LoVo (cell line): Measurements from ENCODE around the gene AFDN.

ENCODE experiments used
- DNase-seq: peaks from one replicate; pipeline ENCODE4 v3.0.0-alpha.2; 2016; ENCODE audit warnings: low spot score

Gene AFDN

DNA sequence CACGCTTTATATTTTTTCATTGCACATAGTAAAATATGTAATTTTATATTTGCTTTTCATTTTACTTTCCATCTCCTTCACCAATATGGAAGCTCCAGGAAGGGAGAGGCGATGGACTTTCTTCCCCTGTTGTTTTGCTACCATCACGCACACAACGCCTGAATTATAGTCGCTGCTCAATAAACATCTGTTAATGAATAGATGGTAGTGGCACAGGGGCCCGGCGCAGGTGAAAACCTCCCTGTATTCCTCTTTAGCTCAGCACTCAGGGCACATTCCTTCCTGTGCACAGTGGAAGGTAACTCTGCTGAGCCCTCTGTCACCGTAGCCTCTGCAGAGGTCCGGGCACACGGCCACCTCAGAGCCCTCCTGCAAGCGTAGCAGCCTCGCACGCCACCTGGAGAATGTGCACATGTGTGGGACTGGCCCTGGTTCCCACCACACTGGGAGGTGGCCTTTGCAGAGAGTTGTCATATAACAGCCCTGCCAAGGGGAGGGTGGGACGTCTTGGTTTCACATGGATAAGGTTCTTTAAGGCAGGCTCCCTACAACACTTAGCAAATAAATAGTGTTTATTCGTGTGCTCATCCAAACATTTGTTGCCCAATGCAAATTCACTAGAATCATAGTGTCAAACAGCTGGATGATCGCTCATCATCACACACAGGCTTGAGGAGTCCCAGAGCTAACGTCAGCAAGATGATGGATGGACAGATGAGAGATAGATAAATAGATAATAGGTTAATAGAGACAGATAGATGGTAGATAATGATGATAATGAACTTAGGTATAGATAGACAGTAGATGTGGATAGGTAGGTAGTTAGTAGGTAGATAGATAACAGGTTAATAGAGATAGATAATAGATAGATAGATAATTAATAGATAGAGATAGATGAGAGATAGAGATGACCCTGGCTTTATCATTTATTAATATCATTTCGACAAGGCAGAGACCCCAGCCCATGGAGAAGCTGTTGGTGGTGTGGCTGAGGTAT, 32.3 kb upstream of the AFDN start:
- no peak for DNase-seq

DNA sequence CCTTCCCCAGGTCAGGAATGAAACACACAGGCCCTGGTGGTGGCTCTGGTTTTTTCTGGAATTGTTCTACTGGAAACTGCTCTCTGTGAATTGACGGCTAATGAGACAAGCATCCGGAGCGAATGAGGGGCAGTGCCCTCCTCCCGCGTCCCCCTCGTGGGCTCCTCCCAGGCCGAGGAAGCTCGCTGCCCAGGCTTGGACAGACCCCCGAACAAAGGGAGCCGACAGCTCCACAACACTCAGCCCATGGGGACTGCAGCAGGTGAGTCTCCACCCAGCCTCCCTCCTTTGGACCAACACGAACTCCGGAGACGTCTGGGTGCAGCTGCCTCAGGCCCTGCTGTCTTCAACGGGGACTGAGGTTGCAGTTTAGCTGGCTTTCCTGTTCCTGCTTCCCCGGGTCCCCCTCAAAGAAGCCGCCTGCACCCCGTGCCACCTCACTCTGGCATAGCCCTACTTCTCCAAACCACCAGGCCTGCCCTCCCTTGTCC, 31.3 kb upstream of the AFDN start:
- no peak for DNase-seq

DNA sequence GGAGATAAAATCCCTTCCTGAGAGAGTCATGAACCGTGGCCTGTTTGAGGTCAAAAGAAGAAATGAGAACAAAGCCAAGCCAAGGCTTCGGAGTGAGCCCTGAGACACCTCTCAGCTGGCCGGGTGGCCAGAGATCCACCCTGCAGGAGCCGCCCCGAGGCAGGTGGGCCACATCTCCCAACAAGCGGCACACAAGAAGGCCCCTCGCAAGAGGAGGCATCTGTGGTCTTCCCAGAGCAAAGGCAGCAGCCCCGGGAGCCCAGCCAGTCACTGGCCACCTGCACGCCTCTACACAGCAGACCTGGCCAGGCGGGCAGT, 30.9 kb upstream of the AFDN start:
- DNase-seq: no peak

- no peak for DNase-seq
These were observed 30.3 kb upstream of the AFDN start for GRCh38 chr6:167796192-167796981.

- no peak for DNase-seq
These were observed 29.7 kb upstream of the AFDN start for GRCh38 chr6:167797011-167797471.

DNA sequence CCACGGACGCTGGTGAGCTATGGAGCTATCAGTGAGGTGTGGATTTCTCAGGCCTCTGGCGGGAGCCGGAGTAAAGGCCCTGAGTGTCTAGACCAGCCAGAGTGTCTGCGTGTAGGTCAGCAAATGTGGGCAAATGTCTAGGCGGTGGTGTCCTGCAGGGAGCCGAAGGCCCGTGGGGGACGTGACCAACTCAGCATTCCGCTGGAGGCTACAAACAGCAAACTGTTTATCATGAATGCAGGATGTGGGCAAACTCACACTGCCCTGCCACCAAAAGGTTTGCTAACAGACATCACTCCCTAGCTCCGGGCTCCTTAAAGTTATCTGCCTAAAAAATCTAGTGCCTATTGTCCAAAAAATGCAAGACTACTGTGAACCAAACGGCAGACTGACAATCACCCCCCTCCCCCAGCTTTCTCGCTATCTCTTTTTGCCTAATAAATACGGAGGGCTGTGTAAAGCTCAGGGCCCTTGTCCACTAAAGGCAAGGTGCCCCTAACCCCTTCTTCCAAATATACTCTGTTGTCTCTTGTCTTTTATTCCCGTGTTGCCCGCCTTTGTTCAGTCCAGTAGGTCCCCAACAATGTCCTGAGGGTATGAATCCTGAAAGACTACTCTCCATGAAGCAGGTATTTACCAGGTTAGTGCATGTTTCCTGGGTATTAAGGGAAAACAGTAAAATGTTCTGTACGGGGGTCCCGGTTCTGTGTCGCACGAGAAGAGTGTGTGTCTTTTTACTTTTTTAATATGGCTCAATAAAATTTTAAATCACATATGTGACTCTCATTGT, 29.0 kb upstream of the AFDN start:
- DNase-seq: no peak

- no peak for DNase-seq
These were observed 28.3 kb upstream of the AFDN start for GRCh38 chr6:167798453-167798852.

DNA sequence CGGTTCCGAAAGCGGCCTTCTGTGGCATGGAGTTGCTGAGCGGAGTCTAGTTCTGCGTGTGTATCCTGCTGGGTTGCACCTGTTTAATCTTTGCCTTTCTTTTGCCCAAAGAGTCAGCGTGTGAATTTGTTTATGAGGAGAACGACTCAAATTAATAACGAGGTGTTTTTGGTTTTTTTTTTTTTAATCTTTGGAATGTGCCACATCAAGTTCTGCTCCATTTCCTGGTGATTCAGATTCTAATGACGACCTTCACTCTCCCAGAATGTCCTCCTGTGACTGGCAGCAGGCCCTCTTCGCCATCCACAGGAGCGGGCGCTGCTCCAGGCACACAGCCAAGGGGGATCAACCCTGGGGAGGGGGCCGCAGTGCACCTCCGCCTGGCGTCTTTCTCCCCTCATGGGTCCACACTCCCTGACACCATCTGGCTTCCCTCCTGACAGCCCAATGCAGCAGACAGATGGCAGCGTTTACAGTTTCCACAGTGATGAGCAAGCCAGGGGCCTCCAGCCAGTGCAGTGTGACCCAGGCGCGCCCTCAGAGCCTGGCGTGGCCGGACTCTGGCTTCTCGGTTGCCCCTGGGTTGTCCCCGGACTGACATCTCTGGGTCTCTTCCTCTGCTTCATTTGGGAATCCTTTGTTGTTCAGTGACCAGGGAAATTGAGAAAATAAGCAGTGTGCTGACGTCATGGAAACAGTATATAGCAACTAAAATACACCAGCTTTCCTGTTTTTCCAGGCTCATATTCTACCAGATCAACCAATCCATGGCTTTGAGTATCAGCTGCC, 27.5 kb upstream of the AFDN start:
- DNase-seq: no peak

DNA sequence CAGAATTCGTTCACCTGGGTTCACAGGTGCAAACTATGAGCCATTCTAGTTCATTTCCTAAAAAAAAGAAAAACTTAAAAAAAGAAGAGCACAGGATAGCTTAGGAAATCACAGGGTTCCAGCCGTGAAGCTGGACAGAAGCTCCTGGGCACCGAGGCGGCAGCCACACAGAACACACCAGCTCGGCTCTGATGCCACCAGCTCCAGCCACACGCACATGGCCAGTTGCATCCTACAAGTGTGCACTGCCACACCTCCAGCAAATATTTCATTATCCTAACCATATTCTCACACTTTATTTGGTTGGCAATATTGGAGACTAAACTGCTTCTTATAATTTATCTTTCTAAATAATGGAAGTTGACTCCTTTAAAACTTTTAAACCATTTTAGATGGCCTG, 26.2 kb upstream of the AFDN start:
- no peak for DNase-seq

DNA sequence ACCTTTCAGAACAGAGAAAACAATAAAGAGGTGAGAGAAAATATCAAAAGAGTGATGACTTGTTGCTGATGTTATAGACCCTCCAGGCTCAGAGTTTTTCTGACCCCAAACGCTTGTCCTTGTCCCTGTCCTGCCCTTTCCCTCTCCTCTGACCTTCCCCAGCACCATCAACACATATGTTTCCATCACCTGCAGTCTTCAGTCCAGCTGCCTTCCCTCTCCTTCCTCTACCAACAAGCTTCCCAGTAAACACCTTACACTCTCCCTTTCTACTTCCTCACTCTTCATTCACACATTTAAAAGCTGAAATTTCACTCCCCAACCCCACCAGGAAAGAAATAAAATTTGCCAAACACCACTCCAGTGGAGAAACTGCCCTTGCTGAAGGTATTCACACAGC, 25.4 kb upstream of the AFDN start:
- DNase-seq: no peak

DNA sequence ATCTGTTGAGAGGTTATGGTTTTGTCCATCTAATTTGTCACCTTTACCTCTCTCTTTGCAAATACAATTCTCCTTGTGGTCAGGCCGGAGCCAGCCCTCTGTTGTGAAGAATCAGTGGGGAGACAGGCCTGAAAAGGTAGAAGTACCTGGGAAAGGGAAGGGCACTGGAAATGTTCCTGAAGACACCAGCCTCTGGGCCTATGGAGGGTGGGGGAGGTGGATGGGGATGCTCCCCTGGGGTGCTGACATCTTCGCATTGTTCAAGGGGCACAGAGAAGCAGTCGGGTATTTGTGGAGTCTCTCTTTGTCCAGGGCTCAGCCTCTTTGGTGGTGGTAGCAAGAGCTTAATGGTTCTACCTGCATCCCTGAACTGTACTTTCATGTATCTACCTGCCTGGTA, 24.4 kb upstream of the AFDN start:
- no peak for DNase-seq

DNA sequence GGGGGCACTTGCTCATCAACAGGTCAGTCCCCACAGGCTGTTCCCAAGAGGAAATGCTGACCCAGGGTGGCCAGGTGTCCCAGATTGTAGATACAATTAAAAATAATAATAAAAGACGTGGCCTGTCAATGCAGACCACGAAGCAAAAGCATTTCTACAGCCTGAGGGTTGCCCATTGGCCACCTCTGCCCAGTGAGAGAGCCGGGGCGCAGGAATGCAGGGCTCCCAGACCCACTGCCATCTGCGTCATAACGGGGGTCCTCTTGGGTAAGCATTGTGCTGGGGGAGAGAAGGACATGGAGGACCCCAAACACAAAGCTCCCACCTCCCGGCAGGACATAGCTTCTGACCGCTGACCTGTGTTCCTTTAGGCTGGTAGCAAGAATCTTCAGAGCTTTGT, 22.9 kb upstream of the AFDN start:
- DNase-seq: no peak

- DNase-seq: no peak
These were observed 22.3 kb upstream of the AFDN start for GRCh38 chr6:167804281-167805013.

- DNase-seq: no peak
These were observed 21.2 kb upstream of the AFDN start for GRCh38 chr6:167805349-167806060.

DNA sequence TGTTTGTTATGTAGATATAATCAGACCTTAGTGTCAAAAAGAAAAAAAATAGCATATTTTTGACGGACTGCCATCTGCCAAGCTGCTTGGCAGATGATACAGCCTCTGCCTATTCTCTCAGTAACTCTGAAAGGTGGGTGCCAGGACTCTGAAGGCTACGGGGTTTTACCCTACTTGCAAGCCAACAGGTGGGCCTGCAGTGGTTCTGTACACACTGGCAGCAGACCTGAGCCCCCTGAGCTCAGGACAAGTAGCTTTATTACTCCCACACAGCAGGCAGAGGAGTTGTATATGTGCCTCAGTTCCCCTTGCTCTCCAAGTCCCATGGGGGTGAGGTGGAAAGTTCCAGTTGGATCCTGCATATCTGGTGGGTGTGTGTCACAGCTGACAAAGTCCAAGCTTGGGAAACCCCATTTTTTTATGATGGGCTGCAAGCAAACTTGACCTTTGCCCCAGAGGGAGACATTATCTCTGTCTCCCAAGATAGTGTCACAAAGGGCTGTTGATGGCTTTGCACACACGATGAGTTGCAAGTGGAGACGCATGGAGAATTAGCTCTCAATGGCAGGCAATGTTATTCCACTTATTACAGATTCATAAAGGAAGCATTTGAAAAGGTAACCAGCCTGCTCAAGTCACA, 20.5 kb upstream of the AFDN start:
- DNase-seq: peak; percentile 33

GRCh38 chr6:167807200-167807599, 19.5 kb upstream of the AFDN start:
- no peak for DNase-seq

GRCh38 chr6:167807756-167808155, 19.0 kb upstream of the AFDN start:
- DNase-seq: no peak

- no peak for DNase-seq
These were observed 15.7 kb upstream of the AFDN start for GRCh38 chr6:167811040-167811439.

DNA sequence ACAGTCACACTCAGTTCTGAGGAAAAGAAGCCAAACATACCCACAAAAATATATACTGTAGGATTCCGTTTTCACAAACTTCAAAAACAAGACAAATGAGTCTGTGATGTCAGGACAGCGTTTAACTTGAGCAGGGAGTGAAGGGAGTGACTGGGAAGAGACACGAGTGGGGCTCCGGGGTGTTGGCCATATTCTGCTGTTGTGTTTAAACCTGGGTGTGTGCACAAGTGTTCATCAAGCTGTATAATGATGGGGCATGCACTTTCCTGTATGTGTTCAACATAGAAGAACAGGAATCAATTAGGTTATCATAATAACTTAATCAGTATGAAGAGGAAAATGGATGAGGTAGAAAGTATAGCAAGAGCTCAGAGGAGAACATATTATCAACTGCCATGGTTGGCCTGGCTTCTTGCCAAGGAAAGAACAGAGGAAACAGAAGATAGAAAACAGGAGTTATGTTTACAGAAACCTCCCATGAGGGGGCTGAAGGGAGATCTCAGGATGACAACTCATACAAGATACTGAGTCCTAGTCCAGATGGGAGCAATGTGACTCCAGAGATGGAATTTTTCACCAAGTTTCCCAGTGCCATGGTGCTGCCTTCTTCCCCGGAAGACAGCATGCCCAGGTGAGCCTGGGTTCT, 15.1 kb upstream of the AFDN start:
- DNase-seq: no peak
